Upper lobe of left lung (tissue), 6 donors: ENCODE measurements around the gene NINJ1. TPM values are rescaled to one million over a fixed set of nuclear protein-coding genes. Genes with fewer than 3 reads are reported as not detected.

Experiments used
- ATAC-seq, 2 donors: fragments of 200-7000 bp; cut with Tn5 transposase; one replicate each; pipeline ENCODE4 v1.9.1; 2022; ENCODE audit warnings: mild to moderate bottlenecking in 2 of 2, moderate library complexity in 2 of 2; ENCODE audit not compliant: low FRiP score in 2 of 2
- DNase-seq, 2 donors: peaks; one replicate each; pipeline ENCODE4 v3.0.0-alpha.2; 2019 to 2020
- H3K27ac ChIP-seq, 4 donors: fragments of 200-600 bp; sonication (generic); one replicate each; pipeline ENCODE4 v1.5.1; 2016 to 2019
- H3K27me3 ChIP-seq, 4 donors: fragments of 200-600 bp; sonication (generic); one replicate each; pipeline ENCODE4 v1.5.1; 2017 to 2019
- H3K36me3 ChIP-seq, 4 donors: fragments of 200-600 bp; sonication (generic); one replicate each; pipeline ENCODE4 v1.5.1; 2016 to 2019
- H3K4me1 ChIP-seq, 4 donors: fragments of 200-600 bp; sonication (generic); one replicate each; pipeline ENCODE4 v1.5.1; 2018 to 2019
- H3K4me3 ChIP-seq, 4 donors: fragments of 200-600 bp; sonication (generic); one replicate each; pipeline ENCODE4 v1.5.1; 2017 to 2019; ENCODE audit warnings: mild to moderate bottlenecking in 2 of 4, moderate library complexity in 1 of 4
- H3K9me3 ChIP-seq, 4 donors: fragments of 200-600 bp; sonication (generic); one replicate each; pipeline ENCODE4 v1.5.1; 2018 to 2019
- CTCF ChIP-seq, 6 experiments: fragments of 450-650 bp in 4 of 6; fragments of 200-600 bp in 2 of 6; sonication (generic) in 2 of 6; IDR thresholded peaks; one replicate each; pipeline ENCODE4 v1.5.1; 2016 to 2019; ENCODE audit warnings: antibody characterized with exemption in 6 of 6
- EP300 ChIP-seq, 4 donors: sonication (generic); formaldehyde crosslinking; IDR thresholded peaks; one replicate each; pipeline ENCODE4 v1.5.1; 2017; ENCODE audit warnings: antibody characterized with exemption in 4 of 4, control low read depth in 2 of 4
- POLR2A ChIP-seq, 4 donors: fragments of 450-650 bp; IDR thresholded peaks; one replicate each; pipeline ENCODE4 v1.5.1; 2016 to 2017; ENCODE audit warnings: antibody characterized with exemption in 4 of 4, mild to moderate bottlenecking in 2 of 4
- POLR2AphosphoS5 ChIP-seq, 2 donors: sonication (generic); formaldehyde crosslinking; IDR thresholded peaks; one replicate each; pipeline ENCODE4 v1.5.1; 2017; ENCODE audit warnings: antibody characterized with exemption in 2 of 2
- WGBS, 2 donors: methylation state at CpG; one replicate each; pipeline ENCODE4 v1.1.5; 2017 to 2018; 5-methylcytosine and 5-hydroxymethylcytosine counted together
- total RNA-seq, 6 donors: library from RNA; depleted of rRNA in 4 of 6; stranded (reverse); fragments of >200 nt in 4 of 6; gene quantifications; one replicate each; pipeline versions ENCODE4 v1.1.0 to v1.2.1, GENCODE V29; 2016 to 2021
- donor health status: DM: no; HTN: no; CAD: no; lungs with moderate emphysema.
- donor health status: DM: no; HTN: yes; CAD: no; lungs with severe emphysema.

The NINJ1 gene
- total RNA-seq, 6 donors from 2014 or later, result 35.6 to 83.9 (median 56.8) TPM

- H3K4me3 ChIP-seq, result no peak overlapping the region
- H3K27ac ChIP-seq, result no peak overlapping the region
- DNase-seq, result no peak
- no peak for ATAC-seq
- no peaks in the 10 kb centered on the region for H3K9me3 ChIP-seq
- no peaks in the 10 kb centered on the region for H3K27me3 ChIP-seq
- H3K36me3 ChIP-seq, result no peaks in the 10 kb centered on the region
- peaks cover 0 to 9% (median 2%) of the 10 kb centered on the region in 4 donors for H3K4me1 ChIP-seq
- 100% methylated on average over 1 of the region's 1 CpG; no CpG with 5 or more reads in 1 of the 2 donors for WGBS, 2 donors
- TF ChIP-seq POLR2AphosphoS5 (IDR thresholded peaks at IDR 0.05), result no peak
- no peak for TF ChIP-seq EP300 (IDR thresholded peaks at IDR 0.05)
- no peak for TF ChIP-seq POLR2A (IDR thresholded peaks at IDR 0.05)
- no peak for TF ChIP-seq CTCF (IDR thresholded peaks at IDR 0.05)
These were observed 35.4 kb upstream of the NINJ1 start for GRCh38 chr9:93169444-93169843.

GRCh38 chr9:93168581-93168980, 34.5 kb upstream of the NINJ1 start:
- no peak overlapping the region for H3K4me3 ChIP-seq
- no peaks in the 10 kb centered on the region for H3K36me3 ChIP-seq
- H3K4me1 ChIP-seq, result peaks cover 0 to 7% (median 2%) of the 10 kb centered on the region in 4 donors
- H3K27me3 ChIP-seq, result no peaks in the 10 kb centered on the region
- WGBS, 2 donors, result 84 to 86% methylated on average over 4 to 5 of the region's 5 CpGs
- DNase-seq (no peak), ATAC-seq (no peak)
- no peak overlapping the region for H3K27ac ChIP-seq
- no peak for TF ChIP-seq CTCF (IDR thresholded peaks at IDR 0.05)
- TF ChIP-seq POLR2AphosphoS5 (IDR thresholded peaks at IDR 0.05), result no peak
- TF ChIP-seq POLR2A (IDR thresholded peaks at IDR 0.05), result no peak
- TF ChIP-seq EP300 (IDR thresholded peaks at IDR 0.05), result no peak
- no peaks in the 10 kb centered on the region for H3K9me3 ChIP-seq

- ATAC-seq, result no peak
These were observed 33.8 kb upstream of the NINJ1 start for GRCh38 chr9:93167838-93168237.

DNA sequence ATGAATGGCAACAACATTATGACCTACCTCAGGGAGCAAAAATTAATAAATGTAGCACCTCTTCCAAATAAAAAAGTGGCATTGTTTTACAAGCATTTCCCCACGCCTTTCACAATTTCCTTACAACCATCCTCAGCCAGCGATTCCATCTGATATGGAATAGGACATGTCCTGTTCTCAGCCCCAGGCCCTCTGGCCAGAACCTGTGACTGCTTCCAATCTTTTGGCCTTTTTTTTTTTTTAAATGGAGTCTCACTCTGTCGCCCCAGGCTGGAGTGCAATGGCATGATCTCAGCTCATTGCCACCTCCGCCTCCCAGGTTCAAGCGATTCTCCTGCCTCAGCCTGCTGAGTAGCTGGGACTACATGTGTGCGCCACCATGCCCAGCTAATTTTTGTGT, 33.1 kb upstream of the NINJ1 start:
- Histone ChIP-seq H3K27me3 (no peaks in the 10 kb centered on the region), H3K4me3 (no peak overlapping the region), H3K4me1 (no peaks in the 10 kb centered on the region), H3K9me3 (no peaks in the 10 kb centered on the region), H3K36me3 (no peaks in the 10 kb centered on the region), H3K27ac (no peak overlapping the region)
- no peak for ATAC-seq
- 91 to 94% methylated on average over 6 of the region's 6 CpGs for WGBS, 2 donors
- DNase-seq, result no peak
- no peak for TF ChIP-seq EP300 (IDR thresholded peaks at IDR 0.05)
- no peak for TF ChIP-seq POLR2A (IDR thresholded peaks at IDR 0.05)
- no peak for TF ChIP-seq POLR2AphosphoS5 (IDR thresholded peaks at IDR 0.05)
- TF ChIP-seq CTCF (IDR thresholded peaks at IDR 0.05), result no peak

More at GRCh38 chr9:93167838-93168237, 33.8 kb upstream of the NINJ1 start:
- Histone ChIP-seq H3K9me3 (no peaks in the 10 kb centered on the region), H3K4me1 (peaks cover 0 to under 1% (median 0%) of the 10 kb centered on the region in 4 donors), H3K27ac (no peak overlapping the region), H3K36me3 (no peaks in the 10 kb centered on the region), H3K27me3 (no peaks in the 10 kb centered on the region), H3K4me3 (no peak overlapping the region)
- no peak for DNase-seq
- no peak for TF ChIP-seq EP300 (IDR thresholded peaks at IDR 0.05)
- no peak for TF ChIP-seq POLR2A (IDR thresholded peaks at IDR 0.05)
- no peak for TF ChIP-seq CTCF (IDR thresholded peaks at IDR 0.05)
- no peak for TF ChIP-seq POLR2AphosphoS5 (IDR thresholded peaks at IDR 0.05)
- 76 to 80% methylated on average over 4 of the region's 4 CpGs for WGBS, 2 donors

DNA sequence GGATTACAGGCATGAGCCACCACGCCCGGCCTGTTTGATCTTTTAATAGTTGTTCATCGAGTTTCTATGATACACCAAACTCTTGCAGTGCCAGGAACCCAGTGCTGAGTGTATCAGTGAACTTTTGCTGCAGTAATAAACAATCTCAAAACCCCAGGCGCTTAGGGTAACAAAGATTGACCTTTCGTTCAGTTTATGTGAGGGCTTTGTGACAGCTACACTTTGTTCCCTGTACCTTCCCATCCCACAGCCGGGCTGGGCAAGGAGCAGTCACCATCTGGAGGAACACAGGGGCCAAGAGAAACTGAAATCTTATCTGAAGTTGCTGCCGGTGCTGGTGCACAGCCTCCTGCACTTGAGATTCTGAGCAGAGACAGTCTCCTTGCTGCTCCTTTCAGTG, 32.6 kb upstream of the NINJ1 start:
- H3K27ac ChIP-seq, result no peak overlapping the region
- ATAC-seq (no peak), DNase-seq (no peak)
- no peaks in the 10 kb centered on the region for H3K9me3 ChIP-seq
- TF ChIP-seq EP300 (IDR thresholded peaks at IDR 0.05) (no peak), POLR2AphosphoS5 (IDR thresholded peaks at IDR 0.05) (no peak), POLR2A (IDR thresholded peaks at IDR 0.05) (no peak), CTCF (IDR thresholded peaks at IDR 0.05) (no peak)
- H3K4me1 ChIP-seq, result no peaks in the 10 kb centered on the region
- 76 to 84% methylated on average over 7 of the region's 7 CpGs for whole genome bisulfite sequencing, 2 donors
- H3K36me3 ChIP-seq, result no peaks in the 10 kb centered on the region
- no peaks in the 10 kb centered on the region for H3K27me3 ChIP-seq
- no peak overlapping the region for H3K4me3 ChIP-seq
